ENCODE results near the gene HOXB9. TPM values are rescaled to one million over a fixed set of nuclear protein-coding genes. Genes with fewer than 3 reads are reported as not detected.
A peak's percentile ranks its signal among the peaks of the same experiment; 100 is the strongest.

Gene HOXB9
- total and polyA plus RNA-seq, 7 experiments from 2014 or later, result 0.12 to 0.24 (median 0.16) TPM; not detected in 4

- ChIA-PET POLR2A (interaction anchor here (0.8 to 1.8 kb wide), 4 partner anchors 10 to 257 kb away, joined by 4 to 6 read pairs (median 6); partner anchors contain the start of gene HOXB4), CTCF (interaction anchor here (0.6 to 4.6 kb wide), 27 partner anchors 9 to 750 kb away, joined by 3 to 47 read pairs (median 4); partner anchors contain the start of gene HOXB8)
- DNase-seq, result no peak
- Histone ChIP-seq H3K4me3 (ENCODE audit: low read length) (peak overlapping the region; percentile 56), H3K4me1 (ENCODE audit: control insufficient read depth in 2 of 2, insufficient read depth in 2 of 2, low read length in 2 of 2) (peaks cover 25 to 31% of the 10 kb centered on the region in 2 donors), H3K27ac (ENCODE audit: low read depth, low read length) (no peak overlapping the region), H3K36me3 (ENCODE audit: control insufficient read depth in 2 of 3, insufficient read depth in 3 of 3, low read length in 3 of 3) (no peaks in the 10 kb centered on the region), H3K27me3 (ENCODE audit: control insufficient read depth in 2 of 2, insufficient read depth in 2 of 2, low read length in 2 of 2) (peaks cover 6 to 40% of the 10 kb centered on the region in 2 donors), H3K9me3 (ENCODE audit: control insufficient read depth in 2 of 3, low read length in 3 of 3) (no peaks in the 10 kb centered on the region)
- Mint-ChIP-seq H3K36me3 (peaks cover 0 to 8% (median 0%) of the 10 kb centered on the region in 5 donors), H3K4me3 (peak overlapping the region; percentile 75 to 88 (median 81)), H3K4me1 (peaks cover 26 to 57% (median 37%) of the 10 kb centered on the region in 7 donors), H3K27ac (no peak overlapping the region), H3K9me3 (no peaks in the 10 kb centered on the region), H3K27me3 (peaks cover 89 to 97% (median 93%) of the 10 kb centered on the region in 5 donors)
- ATAC-seq, result no peak
- intact Hi-C loops (cut with micrococcal nuclease), result loop anchor here (2.0 to 10.0 kb wide), 2 partner anchors 334 to 418 kb away; no protein-coding TSS in a partner anchor
Measured at GRCh38 chr17:48592577-48592976, 33.6 kb downstream of the HOXB9 start.

- peaks cover 21 to 57% (median 32%) of the 10 kb centered on the region in 7 donors for H3K4me1 Mint-ChIP-seq
Measured at GRCh38 chr17:48592057-48592514, 34.1 kb downstream of the HOXB9 start.

GRCh38 chr17:48591255-48592056, 34.7 kb downstream of the HOXB9 start:
- Histone ChIP-seq H3K27ac (ENCODE audit: low read depth, low read length) (no peak overlapping the region), H3K9me3 (ENCODE audit: control insufficient read depth in 2 of 3, low read length in 3 of 3) (no peaks in the 10 kb centered on the region), H3K4me1 (ENCODE audit: control insufficient read depth in 2 of 2, insufficient read depth in 2 of 2, low read length in 2 of 2) (peaks cover 14 to 21% of the 10 kb centered on the region in 2 donors), H3K36me3 (ENCODE audit: control insufficient read depth in 2 of 3, insufficient read depth in 3 of 3, low read length in 3 of 3) (no peaks in the 10 kb centered on the region), H3K27me3 (ENCODE audit: control insufficient read depth in 2 of 2, insufficient read depth in 2 of 2, low read length in 2 of 2) (peaks cover 3 to 40% of the 10 kb centered on the region in 2 donors), H3K4me3 (ENCODE audit: low read length) (no peak overlapping the region)
- Mint-ChIP-seq H3K27me3 (peaks cover 89 to 97% (median 93%) of the 10 kb centered on the region in 5 donors), H3K27ac (no peak overlapping the region), H3K4me3 (peak overlapping the region in 5 of 10 donors; percentile 6 to 81 (median 51)), H3K9me3 (no peaks in the 10 kb centered on the region), H3K36me3 (peaks cover 0 to 9% (median 0%) of the 10 kb centered on the region in 5 donors), H3K4me1 (peaks cover 17 to 57% (median 28%) of the 10 kb centered on the region in 7 donors)
- ATAC-seq (no peak), DNase-seq (no peak)
- intact Hi-C loops (cut with micrococcal nuclease), result loop anchor here (2.0 to 10.0 kb wide), 2 partner anchors 333 to 417 kb away; no protein-coding TSS in a partner anchor
- CTCF ChIA-PET, result interaction anchor here (0.6 to 2.6 kb wide), 6 partner anchors 9 to 630 kb away, joined by 3 to 18 read pairs (median 4); no protein-coding TSS in a partner anchor
- POLR2A ChIA-PET, result no interaction called here

More at GRCh38 chr17:48592057-48592514, 34.1 kb downstream of the HOXB9 start:
- Histone ChIP-seq H3K36me3 (ENCODE audit: control insufficient read depth in 2 of 3, insufficient read depth in 3 of 3, low read length in 3 of 3) (no peaks in the 10 kb centered on the region), H3K4me3 (ENCODE audit: low read length) (no peak overlapping the region), H3K27me3 (ENCODE audit: control insufficient read depth in 2 of 2, insufficient read depth in 2 of 2, low read length in 2 of 2) (peaks cover 6 to 40% of the 10 kb centered on the region in 2 donors), H3K9me3 (ENCODE audit: control insufficient read depth in 2 of 3, low read length in 3 of 3) (no peaks in the 10 kb centered on the region), H3K27ac (ENCODE audit: low read depth, low read length) (no peak overlapping the region), H3K4me1 (ENCODE audit: control insufficient read depth in 2 of 2, insufficient read depth in 2 of 2, low read length in 2 of 2) (peaks cover 20 to 26% of the 10 kb centered on the region in 2 donors)
- Mint-ChIP-seq H3K27me3 (peaks cover 89 to 97% (median 93%) of the 10 kb centered on the region in 5 donors), H3K27ac (no peak overlapping the region), H3K4me3 (peak overlapping the region in 5 of 10 donors; percentile 16 to 88 (median 81)), H3K36me3 (peaks cover 0 to 9% (median 0%) of the 10 kb centered on the region in 5 donors), H3K9me3 (no peaks in the 10 kb centered on the region)
- no peak for DNase-seq
- ChIA-PET POLR2A (interaction anchor here (1.8 kb wide), 1 partner anchor 43 kb away, joined by 5 read pairs; no protein-coding TSS in a partner anchor), CTCF (interaction anchor here (1.2 to 4.6 kb wide), 11 partner anchors 9 to 294 kb away, joined by 3 to 47 read pairs (median 4); no protein-coding TSS in a partner anchor)
- ATAC-seq, result no peak
- intact Hi-C loops (cut with micrococcal nuclease), result loop anchor here (2.0 to 10.0 kb wide), 2 partner anchors 333 to 417 kb away; no protein-coding TSS in a partner anchor

GRCh38 chr17:48590607-48591161, 35.5 kb downstream of the HOXB9 start:
- H3K36me3 Mint-ChIP-seq, result peaks cover 0 to 9% (median 0%) of the 10 kb centered on the region in 5 donors
- H3K27me3 ChIP-seq (ENCODE audit: control insufficient read depth in 2 of 2, insufficient read depth in 2 of 2, low read length in 2 of 2), result peaks cover 8 to 42% of the 10 kb centered on the region in 2 donors
- no peak for ATAC-seq
- H3K27me3 Mint-ChIP-seq, result peaks cover 90 to 97% (median 95%) of the 10 kb centered on the region in 5 donors
- peak overlapping the region in 2 of 10 donors; percentile 6 to 76 for H3K4me3 Mint-ChIP-seq
- ChIA-PET POLR2A (interaction anchor here (0.6 kb wide), 1 partner anchor 335 kb away, joined by 3 read pairs; no protein-coding TSS in a partner anchor), CTCF (interaction anchor here (0.7 to 2.6 kb wide), 3 partner anchors 27 to 216 kb away, joined by 3 to 8 read pairs (median 4); no protein-coding TSS in a partner anchor)
- no peaks in the 10 kb centered on the region for H3K9me3 Mint-ChIP-seq
- H3K4me1 ChIP-seq (ENCODE audit: control insufficient read depth in 2 of 2, insufficient read depth in 2 of 2, low read length in 2 of 2), result peaks cover 20 to 23% of the 10 kb centered on the region in 2 donors
- no peaks in the 10 kb centered on the region for H3K9me3 ChIP-seq (ENCODE audit: control insufficient read depth in 2 of 3, low read length in 3 of 3)
- H3K27ac ChIP-seq (ENCODE audit: low read depth, low read length), result no peak overlapping the region
- intact Hi-C loops (cut with micrococcal nuclease), result loop anchor here in 1 of 2 donors (10.0 kb wide), 1 partner anchor 416 kb away; no protein-coding TSS in a partner anchor
- peaks cover 20 to 60% (median 32%) of the 10 kb centered on the region in 7 donors for H3K4me1 Mint-ChIP-seq
- no peak overlapping the region for H3K4me3 ChIP-seq (ENCODE audit: low read length)
- peak overlapping the region in 1 of 9 donors; percentile 40 for H3K27ac Mint-ChIP-seq
- H3K36me3 ChIP-seq (ENCODE audit: control insufficient read depth in 2 of 3, insufficient read depth in 3 of 3, low read length in 3 of 3), result no peaks in the 10 kb centered on the region
- no peak for DNase-seq

- intact Hi-C loops (cut with micrococcal nuclease), result loop anchor here in 1 of 2 donors (10.0 kb wide), 1 partner anchor 415 kb away; no protein-coding TSS in a partner anchor
- DNase-seq (no peak), ATAC-seq (no peak)
- POLR2A ChIA-PET, result interaction anchor here (0.6 to 1.4 kb wide), 2 partner anchors 16 to 334 kb away, joined by 3 to 5 read pairs; no protein-coding TSS in a partner anchor
- H3K27ac ChIP-seq (ENCODE audit: low read depth, low read length), result no peak within 1 kb of the TSS
- Mint-ChIP-seq H3K4me1 (peaks cover 26 to 66% (median 39%) of the 10 kb centered on the region in 7 donors), H3K27me3 (peaks cover 87 to 97% (median 94%) of the 10 kb centered on the region in 5 donors), H3K9me3 (no peaks in the 10 kb centered on the region), H3K4me3 (peak within 1 kb of the TSS in 2 of 10 donors; percentile 6 to 76), H3K36me3 (peaks cover 0 to 9% (median 0%) of the 10 kb centered on the region in 5 donors), H3K27ac (peak within 1 kb of the TSS in 1 of 9 donors; percentile 40)
- no peaks in the 10 kb centered on the region for H3K9me3 ChIP-seq (ENCODE audit: control insufficient read depth in 2 of 3, low read length in 3 of 3)
- CTCF ChIA-PET, result interaction anchor here (0.7 to 2.6 kb wide), 4 partner anchors 28 to 215 kb away, joined by 3 to 8 read pairs (median 4); no protein-coding TSS in a partner anchor
- H3K4me3 ChIP-seq (ENCODE audit: low read length), result no peak within 1 kb of the TSS
- H3K36me3 ChIP-seq (ENCODE audit: control insufficient read depth in 2 of 3, insufficient read depth in 3 of 3, low read length in 3 of 3), result no peaks in the 10 kb centered on the region
- peaks cover 8 to 43% of the 10 kb centered on the region in 2 donors for H3K27me3 ChIP-seq (ENCODE audit: control insufficient read depth in 2 of 2, insufficient read depth in 2 of 2, low read length in 2 of 2)
- H3K4me1 ChIP-seq (ENCODE audit: control insufficient read depth in 2 of 2, insufficient read depth in 2 of 2, low read length in 2 of 2), result peaks cover 21 to 25% of the 10 kb centered on the region in 2 donors
Measured at GRCh38 chr17:48589831-48590606, 36.1 kb downstream of the HOXB9 start, which contains the start of gene HOXB3. HOXB3 (minus strand) TSS chr17:48590241; CDS start chr17:48552474, 37,767 bp downstream.

All from naive thymus-derived CD4-positive, alpha-beta T cell (primary cell).